CD4-positive, alpha-beta T cell treated with Interleukin-4 for 1 hour (primary cell): Measurements from ENCODE around the gene OXCT2.
"Not testable (repeated sequence)": the region's sequence is repeated elsewhere in the genome, so short reads cannot be mapped to it uniquely, and the experiment has no call there.

Source experiments
- DNase-seq, 2 donors: peaks; one replicate each; pipeline ENCODE4 v3.0.0-alpha.2; 2020 to 2022

OXCT2 gene

DNA sequence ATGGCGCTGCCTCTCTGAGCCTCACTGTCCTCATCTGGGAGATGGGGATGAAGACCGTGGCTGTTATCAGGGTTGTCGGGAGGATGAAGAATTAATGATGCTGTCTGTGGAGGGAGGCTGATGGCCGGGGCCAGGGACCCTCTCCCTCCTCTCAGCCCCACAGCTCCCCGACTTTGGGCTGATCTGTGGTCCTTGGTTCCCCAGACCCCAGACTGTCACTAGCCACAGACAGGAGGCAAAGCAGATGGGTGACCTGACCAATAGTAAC, 15.9 kb upstream of the OXCT2 start:
- DNase-seq = not testable (repeated sequence)

DNA sequence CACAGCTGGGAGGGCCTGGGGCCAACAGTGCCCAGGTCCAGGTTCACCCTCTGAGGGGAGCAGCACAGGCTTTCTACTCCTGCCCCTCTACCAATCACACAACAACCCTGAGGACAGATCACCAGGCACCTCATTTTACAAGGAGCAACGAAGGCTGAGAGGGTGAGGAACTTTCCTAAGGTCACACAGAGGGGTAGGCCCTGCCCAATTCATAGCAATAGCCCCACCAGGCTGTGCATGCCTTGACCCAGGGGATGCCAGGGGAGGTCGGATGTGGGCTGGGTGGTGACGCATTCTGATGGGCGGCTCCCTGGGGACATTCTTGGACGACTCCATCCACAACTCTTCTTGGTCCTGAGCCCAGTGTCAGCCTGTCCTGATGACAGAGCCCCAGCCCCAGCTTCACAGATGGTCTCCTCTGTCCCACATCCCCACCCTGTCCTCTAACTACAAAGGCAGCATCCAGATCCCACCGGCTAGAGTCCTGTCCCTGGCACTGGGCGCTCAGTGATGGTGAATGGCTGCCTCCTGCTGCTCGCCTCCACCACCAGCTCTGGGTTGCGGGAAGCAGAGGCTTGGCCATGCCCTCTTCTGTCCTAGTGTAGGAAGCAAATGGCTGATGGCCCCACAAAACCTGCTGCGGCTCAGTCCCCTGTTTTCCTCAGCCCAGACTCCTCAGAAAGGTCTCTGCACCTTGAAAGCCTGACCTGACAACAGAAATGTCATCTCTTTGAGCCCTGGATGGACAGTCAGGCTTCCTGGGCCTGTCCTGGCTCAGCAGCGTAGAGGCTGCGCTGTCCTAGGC, 15.4 kb upstream of the OXCT2 start:
- not testable (repeated sequence) for DNase-seq

DNA sequence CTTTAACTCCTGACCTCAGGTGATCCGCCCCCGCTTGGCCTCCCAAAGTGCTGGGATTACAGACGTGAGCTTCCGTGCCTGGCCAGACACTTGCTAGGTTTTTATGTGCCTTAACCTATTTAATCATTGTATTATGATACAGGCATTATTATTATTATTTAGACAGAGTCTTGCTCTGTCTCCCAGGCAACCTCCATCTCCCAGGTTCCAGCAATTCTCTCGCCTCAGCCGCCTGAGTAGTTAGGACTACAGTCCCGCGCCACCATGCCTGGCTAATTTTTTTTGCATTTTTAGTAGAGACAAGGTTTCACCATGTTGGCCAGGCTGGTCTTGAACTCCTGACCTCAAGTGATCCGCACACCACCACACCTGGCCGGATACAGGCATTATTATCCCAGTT, 11.5 kb upstream of the OXCT2 start:
- DNase-seq = not testable (repeated sequence)

DNA sequence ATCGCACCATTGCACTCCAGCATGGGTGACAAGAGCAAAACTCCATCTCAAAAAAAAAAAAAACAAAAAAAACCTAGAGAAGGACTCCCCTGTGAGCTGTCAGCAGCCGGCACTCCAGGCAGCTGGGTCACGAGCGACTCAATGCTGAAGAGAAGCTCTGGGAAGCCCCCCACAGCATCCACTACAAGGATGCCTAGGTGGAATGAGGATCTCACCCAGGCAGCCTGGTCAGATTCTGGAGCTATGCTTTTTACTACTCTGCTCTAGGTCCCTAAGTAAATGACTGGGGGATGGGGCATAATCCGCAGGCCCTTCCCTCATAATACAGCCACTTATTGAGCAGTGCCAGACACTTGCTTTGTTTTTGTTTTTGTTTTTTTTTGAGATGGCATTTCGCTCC, 11.0 kb upstream of the OXCT2 start:
- DNase-seq = no peak

DNA sequence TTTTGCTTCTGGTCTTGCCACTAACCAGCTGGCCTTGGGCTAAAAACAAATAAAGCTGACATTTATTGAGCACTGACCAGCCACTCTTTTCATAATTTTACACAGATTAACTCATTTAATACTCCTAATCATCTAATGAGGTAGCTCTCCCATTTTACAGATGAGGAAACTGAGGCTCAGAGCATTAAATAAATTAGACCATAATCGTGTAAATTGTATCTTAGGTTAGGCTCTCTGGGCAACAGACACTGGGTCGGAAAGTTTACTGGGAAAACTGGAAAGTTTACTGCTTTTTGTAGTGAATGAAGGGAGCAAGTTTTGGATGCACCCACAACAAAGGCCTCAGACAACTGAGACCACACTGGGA, 10.2 kb upstream of the OXCT2 start:
- DNase-seq = no peak

DNA sequence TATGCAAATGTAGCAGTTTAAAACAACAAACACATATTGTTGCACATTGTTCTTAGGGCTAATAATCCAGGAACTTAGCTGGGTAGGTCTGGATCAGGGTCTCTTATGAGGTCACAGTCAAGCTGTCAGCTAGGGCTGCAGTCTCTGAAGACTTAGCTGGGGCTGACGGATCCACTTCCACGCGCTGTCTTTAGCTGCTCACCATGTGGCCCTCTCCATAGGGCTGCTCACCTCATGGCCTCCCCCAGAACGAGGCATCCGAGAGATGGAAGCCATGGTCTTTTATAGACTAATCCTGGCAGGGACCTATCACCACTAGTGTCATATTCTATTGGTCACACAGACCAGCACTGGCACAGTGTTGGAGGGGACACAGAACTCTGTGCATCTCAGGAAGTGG, 8.7 kb upstream of the OXCT2 start:
- no peak for DNase-seq

DNA sequence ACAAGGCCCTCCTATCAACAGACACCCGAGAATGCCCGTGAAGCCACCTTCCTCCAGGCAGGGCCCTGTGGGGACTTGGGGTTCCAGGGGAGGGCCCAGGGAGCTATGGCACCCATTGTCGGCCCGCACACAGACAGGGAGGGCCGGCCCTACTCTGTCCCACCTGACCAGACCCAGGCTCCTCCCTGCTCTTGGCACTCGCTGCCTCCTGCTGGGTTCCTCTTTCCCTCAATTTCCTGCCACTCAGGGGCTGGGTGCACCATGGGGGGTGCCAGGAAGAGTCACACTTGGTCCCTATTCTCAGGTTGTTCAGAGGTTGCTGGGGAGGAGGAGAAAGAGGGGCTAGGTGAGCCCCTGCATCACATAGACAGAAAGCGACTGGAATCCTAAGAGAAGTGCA, 8.0 kb upstream of the OXCT2 start:
- no peak for DNase-seq

DNA sequence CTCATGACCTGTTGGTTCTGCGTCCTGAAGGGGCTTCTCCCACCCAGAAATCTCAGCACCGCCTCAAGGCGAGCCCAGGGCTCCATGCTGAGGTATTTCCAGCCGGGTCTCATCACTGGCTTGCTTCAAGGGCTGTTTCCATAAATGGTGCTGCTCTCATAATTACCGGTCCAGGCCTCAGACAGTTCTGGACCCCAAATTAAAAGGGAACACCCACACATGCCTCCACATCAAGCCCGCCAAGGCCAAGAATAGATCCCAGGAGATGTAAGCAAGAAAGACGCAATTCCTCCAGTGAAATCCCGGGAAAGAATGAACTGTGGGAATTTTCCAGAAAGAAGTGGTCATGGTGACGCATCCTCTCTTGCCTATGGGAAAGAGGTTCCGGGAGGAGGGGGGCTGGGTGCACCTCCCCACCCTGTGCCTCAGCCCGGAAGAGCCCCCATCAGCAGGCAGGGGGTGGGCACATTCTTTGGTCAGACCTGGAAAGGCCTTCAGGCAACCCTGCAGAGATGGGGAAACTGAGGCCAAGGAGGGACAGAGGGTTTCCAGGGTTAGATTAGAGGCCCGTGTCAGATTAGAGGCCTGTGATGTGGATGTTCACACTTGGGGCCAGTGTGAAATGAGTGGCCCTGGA, 7.4 kb upstream of the OXCT2 start:
- DNase-seq = not testable (repeated sequence)

DNA sequence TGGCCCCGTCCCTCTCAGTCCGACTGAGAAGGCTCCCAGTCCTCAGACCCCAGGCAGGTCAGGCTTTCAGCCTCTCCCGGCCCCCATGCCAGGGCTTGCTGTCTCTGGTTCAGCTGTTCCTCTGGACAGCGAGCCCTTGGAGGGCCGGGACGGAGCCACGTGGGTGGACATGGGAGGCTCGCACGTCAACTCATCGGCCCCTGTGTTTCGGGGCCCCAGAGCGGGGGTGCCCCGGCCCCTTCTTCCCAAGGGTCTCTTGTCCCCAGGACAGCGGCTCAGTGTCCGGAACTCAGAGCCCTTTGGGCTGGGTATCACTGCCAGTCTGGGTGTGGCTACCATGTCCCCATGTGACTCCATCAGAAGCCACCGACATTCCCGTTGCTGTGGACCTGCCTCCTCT, 6.7 kb upstream of the OXCT2 start:
- not testable (repeated sequence) for DNase-seq

DNA sequence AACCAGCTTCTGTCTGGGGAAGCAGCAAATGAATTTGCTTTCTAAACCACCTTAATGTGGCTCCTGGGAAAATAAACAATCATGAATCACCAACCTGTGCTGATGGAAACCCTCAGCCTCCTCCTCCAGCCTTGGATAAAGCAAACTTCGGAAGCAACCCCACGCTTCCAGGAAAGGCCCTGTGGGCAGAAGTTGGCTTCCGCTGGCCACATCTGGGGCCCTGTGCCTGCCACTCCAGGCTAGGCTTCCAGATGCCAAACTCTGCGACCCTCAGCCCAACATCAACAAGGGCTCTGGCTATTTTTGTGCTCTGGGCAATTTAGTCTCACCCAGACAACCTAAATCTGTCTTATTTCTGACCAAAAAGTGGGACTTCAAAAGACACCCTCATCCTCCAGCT, 6.2 kb upstream of the OXCT2 start:
- no peak for DNase-seq

DNA sequence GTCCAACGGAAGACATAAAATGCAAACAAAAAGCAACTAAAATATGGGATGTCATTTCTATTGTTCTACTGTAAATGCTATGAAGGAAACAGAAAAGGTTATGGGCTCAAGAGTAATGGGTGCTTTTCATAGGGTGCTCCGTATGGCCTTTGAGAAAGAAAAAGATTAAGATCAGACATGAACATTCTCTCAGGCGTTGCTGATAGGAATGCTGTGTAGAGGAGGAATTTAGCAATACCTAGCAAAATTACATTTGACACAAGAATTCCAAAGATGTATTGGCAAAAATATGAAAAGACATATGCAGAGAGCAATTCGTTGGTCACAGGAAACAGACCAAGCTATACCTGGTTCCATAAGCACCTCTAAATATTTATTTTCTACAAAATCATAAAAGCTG, 5.7 kb upstream of the OXCT2 start:
- no peak for DNase-seq

DNA sequence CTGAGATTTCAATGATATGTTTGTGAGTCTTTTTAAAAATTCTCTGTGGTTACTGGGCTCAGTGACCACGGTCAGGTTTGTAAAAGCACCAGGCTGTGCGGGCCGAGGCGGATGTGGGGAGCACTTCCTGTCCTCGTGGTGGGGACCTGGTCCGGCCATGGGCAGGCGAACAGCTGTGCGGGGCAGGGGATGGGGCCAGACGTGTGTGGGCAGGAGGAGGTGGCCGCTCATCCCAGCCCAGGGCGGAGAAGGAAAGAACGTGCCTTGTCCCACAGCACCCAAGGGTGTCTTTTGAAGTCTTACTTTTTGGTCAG, 5.2 kb upstream of the OXCT2 start:
- DNase-seq = peak in 1 of 2 donors; percentile 27

DNA sequence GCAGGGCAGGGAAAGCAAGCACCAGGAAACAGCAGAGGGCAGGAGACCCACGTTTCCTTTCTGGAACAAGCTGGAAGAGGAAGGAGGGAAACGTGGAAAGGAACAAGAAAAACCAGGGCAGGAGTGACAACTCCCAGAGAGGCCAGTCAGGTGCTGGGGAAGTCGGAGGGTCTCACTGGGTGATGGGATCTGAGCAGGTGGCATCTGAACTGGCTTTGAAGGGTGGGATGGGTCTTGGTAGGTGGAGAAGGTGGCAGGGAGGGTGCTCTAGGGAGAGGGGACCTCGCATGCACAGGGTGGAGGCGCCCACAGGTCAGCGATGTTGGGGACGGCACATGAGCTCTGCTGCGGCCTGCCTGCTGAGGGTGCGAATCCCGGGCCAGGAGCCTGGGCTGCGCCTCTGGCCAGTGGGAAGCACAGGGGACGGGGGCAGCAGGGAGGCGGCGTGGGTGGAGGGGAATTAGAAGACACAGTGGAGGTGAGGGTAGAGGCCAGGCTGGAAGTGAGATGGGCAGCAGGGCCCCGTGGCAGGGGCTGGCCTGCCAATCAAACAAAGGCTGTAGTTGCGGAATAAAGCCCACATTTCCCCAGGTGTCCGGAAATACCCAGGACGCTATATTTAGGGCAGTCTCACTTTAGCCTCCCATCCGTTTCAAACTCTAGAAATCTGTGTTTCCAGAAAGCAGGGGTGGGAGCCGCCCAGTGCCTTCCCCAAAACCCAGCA, 4.7 kb upstream of the OXCT2 start:
- not testable (repeated sequence) for DNase-seq

DNA sequence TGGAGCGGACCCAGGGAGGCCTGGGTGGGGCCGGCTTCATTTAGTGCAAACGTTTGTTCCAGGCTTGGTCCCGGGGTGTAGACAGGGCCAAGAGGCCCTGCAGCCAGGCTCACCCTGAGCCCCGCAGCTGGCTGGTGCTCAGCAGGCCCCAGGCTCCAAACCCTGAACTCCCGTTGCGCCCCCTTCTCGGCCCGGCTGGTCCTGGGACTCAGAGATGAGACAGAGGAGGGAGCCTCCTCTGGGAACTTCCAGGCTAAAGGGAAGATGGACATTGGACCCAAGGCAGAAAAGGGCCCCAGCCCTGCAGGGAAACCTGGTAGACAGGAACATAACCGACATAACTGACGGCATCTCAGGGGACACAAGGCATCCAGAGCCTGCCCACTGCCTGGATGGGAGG, 4.0 kb upstream of the OXCT2 start:
- DNase-seq = not testable (repeated sequence)

DNA sequence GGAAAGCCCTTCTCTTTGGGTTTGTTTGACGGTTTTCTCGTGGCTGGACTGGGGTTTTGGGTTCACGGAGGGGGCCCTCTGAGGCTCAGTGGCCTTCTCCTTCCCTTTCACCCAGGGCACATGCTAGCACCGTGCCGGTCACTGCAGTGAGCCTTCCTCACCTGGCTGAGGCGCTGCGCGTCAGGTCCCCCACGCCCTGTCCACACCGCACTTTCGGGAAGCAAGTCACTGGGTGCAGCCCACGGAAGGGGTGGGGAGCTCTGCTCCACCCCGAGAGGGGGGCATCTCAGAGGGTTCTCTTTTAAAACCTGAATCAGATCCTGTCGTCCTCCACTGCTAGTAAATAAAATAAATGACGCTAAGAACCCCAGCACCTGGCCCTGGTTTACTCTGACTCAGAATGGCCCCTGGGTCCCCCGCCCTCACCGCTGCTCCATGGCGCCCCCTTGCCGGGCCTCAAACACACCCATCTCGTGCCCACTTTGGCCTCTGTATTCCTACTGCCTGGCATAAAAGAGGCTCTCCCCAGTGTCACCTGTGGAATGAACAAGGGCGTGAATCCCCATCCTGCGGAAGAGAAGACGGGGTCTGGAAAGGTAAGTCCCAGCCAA, 2.3 kb upstream of the OXCT2 start:
- not testable (repeated sequence) for DNase-seq

DNA sequence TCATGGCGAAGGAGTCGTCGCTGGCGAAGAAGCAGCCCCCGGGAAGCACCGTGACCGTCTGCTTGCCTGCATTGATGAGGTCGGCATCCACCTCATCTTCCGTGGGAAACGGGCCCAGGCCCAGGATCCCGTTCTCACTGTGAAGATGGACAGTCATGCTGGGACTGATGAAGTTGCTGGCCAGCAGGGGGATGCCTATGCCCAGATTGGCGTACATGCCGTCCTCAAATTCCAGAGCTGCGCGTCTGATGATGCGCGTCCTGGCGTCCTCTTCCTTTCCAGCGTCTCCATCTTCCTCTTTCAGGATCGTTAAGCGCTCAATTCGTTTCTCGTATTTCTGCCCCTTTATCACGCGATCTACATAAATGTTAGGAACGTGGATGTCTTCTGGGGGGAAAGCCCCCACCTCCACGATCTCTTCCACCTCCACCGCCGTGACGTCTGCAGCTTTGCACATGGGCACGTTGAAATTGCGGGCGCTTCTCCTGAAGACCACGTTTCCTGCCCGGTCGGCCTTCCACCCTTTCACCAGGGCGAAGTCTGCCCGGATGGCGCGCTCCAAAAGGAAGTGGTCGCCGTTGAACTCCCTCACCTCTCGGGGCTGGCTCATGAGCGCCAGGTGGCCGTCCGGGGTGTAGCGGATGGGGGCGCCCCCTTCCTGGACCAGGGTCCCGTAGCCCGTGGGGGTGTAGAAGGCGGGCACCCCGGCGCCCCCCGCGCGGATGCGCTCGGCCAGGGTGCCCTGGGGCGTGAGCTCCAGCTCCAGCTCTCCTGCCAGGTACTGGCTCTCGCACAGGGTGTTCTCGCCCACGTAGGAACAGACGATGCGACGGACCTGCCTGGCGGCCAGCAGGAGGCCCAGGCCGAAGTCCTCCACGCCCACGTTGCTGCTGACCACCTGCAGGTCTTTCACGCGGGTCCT, 787 bp downstream of the OXCT2 start:
- DNase-seq = peak in 1 of 2 donors; percentile 23

DNA sequence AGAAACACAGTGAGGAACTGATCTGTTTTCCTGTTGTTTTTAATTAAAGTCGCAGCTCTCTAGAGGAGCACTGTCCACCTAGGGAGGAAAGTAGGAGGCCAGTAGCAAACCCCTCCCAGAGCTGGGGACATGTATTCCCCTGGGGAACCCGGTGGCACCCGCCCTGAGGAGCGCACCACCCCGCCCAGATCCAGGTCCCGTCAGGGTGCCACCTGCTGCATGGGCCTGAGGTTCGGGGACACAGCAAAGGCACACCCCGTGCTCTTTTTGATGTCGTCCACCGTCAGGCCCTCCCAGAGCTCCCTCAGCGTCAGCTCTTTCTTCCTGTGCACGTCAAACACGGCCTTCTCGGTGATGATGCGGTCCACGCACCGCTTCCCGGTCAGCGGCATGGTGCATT, 1.6 kb downstream of the OXCT2 start:
- DNase-seq = not testable (repeated sequence)

DNA sequence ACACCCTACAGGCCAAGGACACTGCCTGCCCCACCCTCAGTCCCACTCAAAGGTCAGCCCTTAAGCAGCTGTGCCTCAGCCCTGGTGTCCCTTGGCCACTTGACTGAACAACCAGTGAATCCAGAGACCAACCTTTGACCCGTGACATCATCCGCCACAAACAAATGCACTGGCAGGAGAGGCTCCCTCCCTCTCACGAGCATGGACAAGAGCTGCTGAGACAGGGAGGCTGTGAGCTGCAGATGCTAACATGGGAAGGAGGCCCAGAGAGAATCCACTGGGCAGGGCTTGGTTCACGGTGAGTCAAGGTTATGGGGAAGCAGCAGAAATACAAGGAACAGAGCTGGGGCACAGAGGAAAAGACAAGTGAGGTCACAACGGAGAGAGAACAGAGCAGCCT, 4.7 kb downstream of the OXCT2 start:
- DNase-seq = not testable (repeated sequence)

DNA sequence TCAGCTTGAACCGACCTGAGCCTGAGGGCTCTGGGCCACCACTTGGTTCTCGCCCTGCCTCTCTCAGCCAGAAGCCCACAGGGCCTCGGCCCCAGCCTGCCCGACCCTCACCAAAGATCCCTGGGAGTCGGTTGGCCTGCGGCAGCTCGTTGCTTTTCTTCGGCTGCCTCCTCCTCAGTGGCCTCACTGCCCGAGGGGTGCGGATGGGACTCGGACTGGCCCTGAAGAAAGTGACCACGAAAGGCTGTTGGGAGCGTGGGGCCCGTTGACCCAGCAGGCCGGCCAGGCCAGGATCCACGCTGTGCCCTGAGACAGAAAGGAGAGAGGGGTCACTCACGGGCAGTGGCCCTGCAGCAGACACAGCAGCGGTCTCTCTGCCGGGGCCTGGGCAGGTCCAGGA, 6.6 kb downstream of the OXCT2 start:
- DNase-seq = not testable (repeated sequence)

DNA sequence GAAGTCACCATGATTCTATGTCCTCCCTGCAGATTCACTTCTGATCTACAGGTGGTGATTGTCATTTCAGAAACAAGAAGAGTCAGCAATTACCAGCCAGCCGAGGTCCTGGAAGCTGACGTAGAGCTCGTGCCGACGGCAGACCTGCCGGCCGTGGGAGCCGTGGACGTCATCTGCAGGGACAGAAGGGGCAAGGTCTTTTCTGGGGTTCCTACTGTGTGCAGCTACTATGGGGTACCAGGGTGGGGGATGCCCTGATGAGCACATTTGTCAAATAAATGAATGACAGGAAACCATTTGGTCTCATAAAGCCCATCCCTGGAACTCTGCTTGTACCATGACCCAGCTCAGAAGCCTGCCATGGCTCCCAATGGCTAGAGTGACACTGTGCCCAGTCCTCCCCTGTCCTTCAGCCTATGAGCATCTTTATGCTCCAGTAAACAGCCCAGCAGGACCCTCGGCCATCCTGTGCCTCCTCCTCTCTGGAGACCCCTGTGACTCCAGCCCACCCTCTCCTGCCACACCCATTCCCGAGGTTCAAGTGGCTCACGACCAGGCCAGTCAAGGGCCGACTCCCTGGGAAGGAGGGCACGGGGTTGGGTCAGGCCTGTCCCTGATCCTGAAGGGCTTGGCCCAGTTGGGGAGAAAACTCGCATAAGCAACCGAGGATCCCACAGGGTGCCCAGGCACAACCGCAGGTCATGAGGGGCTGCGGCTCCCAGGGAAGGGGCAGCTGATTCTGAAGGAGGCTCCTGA, 7.4 kb downstream of the OXCT2 start:
- not testable (repeated sequence) for DNase-seq

DNA sequence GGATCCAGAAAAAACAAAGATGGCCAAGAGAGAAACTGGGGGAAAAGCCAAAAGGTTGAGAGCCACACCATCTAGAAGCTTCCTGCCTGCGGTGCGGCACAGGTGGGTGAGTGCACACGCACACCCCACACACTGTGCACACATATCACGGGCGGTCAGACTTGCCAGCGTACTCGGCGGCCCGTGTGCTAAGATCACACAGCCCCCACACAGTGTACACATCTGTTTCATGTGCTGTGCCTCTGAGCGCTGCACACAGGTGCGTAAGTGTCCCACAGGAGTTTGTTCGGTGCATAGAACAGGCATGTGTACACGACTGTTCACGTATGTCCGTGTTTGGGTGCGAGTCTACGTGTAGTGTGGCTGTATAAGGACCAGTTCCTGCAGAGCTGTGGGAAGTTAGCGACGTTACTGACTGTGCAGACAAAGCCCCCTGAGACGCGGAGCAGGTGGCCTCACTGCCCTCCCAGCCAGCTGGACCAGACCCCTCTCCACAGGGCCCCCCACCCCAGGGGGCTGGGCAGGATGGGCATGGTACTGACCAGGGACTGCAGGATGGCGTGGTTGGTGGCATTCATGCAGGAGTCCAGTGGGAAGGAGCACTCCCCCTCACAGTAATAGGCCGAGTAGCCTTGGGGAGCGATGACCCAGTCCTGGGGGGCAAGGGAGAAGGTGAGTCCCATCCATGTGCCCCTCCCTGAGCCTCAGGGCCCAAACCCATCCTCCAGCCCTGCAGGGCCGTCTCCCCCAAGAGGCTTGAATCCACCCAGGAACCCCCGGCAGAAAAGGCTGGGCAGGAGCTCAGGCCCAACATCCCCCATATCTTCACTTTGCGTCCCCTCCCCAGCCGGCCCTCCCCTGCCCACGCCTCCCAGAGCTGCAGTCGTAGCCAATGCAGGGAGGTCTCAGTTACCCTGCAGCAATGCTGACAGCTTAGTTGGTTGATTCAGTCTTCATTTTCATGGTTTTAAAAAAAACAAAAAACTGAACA, 8.3 kb downstream of the OXCT2 start:
- DNase-seq = no peak
